Measurements from ENCODE around the gene TOMM70. TPM values are rescaled to one million over a fixed set of nuclear protein-coding genes. Genes with fewer than 3 reads are reported as not detected.
A peak's percentile ranks its signal among the peaks of the same experiment; 100 is the strongest.

TOMM70 gene
- total and polyA plus RNA-seq, 2 of the 8 experiments (the other 6 are each of a cell fraction or from before 2014, with no cell fraction given): 10.9 to 52.1 TPM

DNA sequence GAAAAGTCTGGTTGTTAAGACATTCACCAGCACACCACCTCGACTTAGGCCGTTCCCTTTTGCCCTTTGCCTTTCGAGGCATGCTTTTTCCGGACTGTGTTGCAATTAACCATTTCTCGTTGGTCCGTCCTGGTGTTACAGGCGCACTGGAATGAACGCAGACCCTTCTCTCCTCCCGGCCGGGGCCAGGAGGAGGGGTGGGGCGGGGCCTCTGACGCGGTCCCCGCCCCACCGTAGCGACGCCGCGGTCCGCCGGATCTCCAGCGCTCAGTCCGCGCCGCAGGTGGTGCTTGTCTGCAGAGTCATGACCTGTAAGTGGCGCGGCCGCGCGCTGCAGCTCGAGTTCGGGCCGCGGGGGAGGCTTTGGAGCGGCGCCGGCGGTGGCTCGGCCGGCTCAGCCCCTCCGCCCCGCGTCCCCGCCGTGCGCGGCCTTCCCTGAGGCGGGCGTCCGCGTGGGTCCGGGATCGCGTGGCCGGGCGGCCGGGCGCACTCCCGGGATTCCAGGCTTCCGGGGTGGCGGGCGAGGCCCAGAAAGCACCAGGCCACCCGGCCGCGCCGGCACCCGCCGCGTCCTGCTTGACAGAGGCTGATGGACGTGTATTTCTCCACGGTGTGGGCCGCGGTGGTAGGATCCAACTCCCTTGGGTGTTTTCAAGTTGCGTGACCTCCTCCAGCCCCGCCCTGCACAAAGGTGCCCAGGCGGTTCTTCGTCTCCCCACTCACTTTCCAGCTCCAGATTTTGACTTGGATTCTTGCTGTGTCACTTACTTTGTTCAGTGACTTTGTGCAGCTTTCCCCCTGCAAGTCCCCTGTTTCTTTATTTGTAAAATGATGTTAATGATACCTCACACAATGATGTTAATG lies 66.2 kb downstream of the TOMM70 start, which contains the start of gene NIT2 (continued):
- TF ChIP-seq SRF (IDR thresholded peaks at IDR 0.05; ENCODE audit: low read depth, low read length): no peak
- TF ChIP-seq, protein P1, sequence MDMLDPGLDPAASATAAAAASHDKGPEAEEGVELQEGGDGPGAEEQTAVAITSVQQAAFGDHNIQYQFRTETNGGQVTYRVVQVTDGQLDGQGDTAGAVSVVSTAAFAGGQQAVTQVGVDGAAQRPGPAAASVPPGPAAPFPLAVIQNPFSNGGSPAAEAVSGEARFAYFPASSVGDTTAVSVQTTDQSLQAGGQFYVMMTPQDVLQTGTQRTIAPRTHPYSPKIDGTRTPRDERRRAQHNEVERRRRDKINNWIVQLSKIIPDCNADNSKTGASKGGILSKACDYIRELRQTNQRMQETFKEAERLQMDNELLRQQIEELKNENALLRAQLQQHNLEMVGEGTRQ (IDR thresholded peaks at IDR 0.05; ENCODE audit: low read length): no peak
- 0 out of 4 replicates have a peak, but pooled peaks of 1 of the 2 experiments have one; percentile 59 for TF ChIP-seq SIN3A (conservative IDR thresholded peaks at IDR 0.05 in 1 of 2, IDR thresholded peaks at IDR 0.05 in 1 of 2; ENCODE audit: low read depth in 1 of 2, low read length in 2 of 2)
- no peak for TF ChIP-seq BCL11A (IDR thresholded peaks at IDR 0.05; ENCODE audit: low read depth in 2 of 2, low read length in 2 of 2)
- TF ChIP-seq KDM1A (IDR thresholded peaks at IDR 0.05; ENCODE audit: borderline replicate concordance, low read length): no peak
- TF ChIP-seq RFX5 (IDR thresholded peaks at IDR 0.05; ENCODE audit: borderline replicate concordance, low read depth, low read length): no peak
- no peak for TF ChIP-seq ATF2 (IDR thresholded peaks at IDR 0.05; ENCODE audit: low read length)
- TF ChIP-seq FOSL1 (IDR thresholded peaks at IDR 0.05; ENCODE audit: insufficient read depth, low read depth, low read length): no peak
- TF ChIP-seq BRCA1 (IDR thresholded peaks at IDR 0.05; ENCODE audit: low read depth, low read length): no peak
- TF ChIP-seq JUN (IDR thresholded peaks at IDR 0.05; ENCODE audit: low read depth, low read length): no peak
- TF ChIP-seq, protein P2, sequence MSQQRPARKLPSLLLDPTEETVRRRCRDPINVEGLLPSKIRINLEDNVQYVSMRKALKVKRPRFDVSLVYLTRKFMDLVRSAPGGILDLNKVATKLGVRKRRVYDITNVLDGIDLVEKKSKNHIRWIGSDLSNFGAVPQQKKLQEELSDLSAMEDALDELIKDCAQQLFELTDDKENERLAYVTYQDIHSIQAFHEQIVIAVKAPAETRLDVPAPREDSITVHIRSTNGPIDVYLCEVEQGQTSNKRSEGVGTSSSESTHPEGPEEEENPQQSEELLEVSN (IDR thresholded peaks at IDR 0.05): no peak
- peak; percentile 74 for TF ChIP-seq TBP (IDR thresholded peaks at IDR 0.05; ENCODE audit: low read depth, low read length)
- TF ChIP-seq POU5F1 (IDR thresholded peaks at IDR 0.05; ENCODE audit: low read depth, low read length): no peak
- TF ChIP-seq TAF7 (optimal IDR thresholded peaks at IDR 0.05; ENCODE audit: borderline replicate concordance, low read depth, low read length): peak; percentile 55
- TF ChIP-seq CHD1 (IDR thresholded peaks at IDR 0.05; ENCODE audit: low read depth, low read length): no peak
- TF ChIP-seq SP2 (IDR thresholded peaks at IDR 0.05; ENCODE audit: low read length): no peak
- no peak for TF ChIP-seq NRF1 (IDR thresholded peaks at IDR 0.05; ENCODE audit: low read depth, low read length)
- no peak for TF ChIP-seq CBX8 (IDR thresholded peaks at IDR 0.05; ENCODE audit: borderline replicate concordance, low read depth, low read length)
- TF ChIP-seq, protein P3, sequence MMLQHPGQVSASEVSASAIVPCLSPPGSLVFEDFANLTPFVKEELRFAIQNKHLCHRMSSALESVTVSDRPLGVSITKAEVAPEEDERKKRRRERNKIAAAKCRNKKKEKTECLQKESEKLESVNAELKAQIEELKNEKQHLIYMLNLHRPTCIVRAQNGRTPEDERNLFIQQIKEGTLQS (IDR thresholded peaks at IDR 0.05; ENCODE audit: insufficient read depth, low read depth, low read length): no peak

Measured in H1 (cell line).